ENCODE measurements around the gene NCR3LG1. TPM values are rescaled to one million over a fixed set of nuclear protein-coding genes. Genes with fewer than 3 reads are reported as not detected.

Gene NCR3LG1
- total RNA-seq, 1 donor: 11.7 TPM

DNA sequence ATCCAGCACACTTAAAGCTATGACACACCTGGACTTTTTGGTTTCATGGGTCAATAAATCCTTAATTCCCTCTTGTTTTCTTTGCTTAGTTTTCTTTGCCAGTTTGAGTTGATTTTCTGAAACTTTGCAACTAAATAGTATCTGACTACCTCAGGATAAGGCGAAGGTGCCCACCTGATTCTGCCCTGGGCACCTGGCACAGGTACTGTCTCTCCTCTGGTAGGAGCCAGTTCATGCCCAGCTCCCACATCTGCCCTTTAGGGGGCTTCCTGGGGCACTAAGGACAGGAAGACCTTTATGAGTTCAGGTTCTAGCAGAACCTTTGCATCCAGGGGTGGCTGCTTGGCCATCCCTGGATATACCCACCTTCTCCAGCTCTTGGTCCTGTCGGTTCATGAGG is 56.4 kb downstream of the NCR3LG1 start:
- TF ChIP-seq CTCF (IDR thresholded peaks at IDR 0.05; ENCODE audit: insufficient read depth, low read length): no peak
- DNase-seq (ENCODE audit: low read depth): no peak
- H3K4me3 ChIP-seq (ENCODE audit: low read depth, low read length): no peak overlapping the region

DNA sequence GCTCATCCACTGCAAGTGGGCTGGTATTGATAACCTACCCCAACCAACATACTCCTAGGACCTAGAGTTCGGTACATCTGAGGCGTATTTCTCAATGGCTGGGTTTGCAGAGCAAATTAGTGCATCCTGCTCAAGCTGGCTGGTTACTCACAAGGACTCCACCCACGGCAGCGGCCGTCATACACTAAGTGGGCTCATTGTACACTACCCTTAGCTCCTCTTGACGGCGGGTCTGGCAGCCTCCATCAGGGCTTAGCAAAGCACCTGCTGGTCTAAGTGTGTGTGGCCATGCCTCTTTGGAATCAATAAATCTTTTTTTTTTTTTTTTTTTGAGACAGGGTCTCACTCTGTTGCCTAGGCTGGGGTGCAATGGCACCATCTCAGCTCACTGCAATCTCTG is 57.0 kb downstream of the NCR3LG1 start:
- no peak for DNase-seq (ENCODE audit: low read depth)
- no peak overlapping the region for H3K4me3 ChIP-seq (ENCODE audit: low read depth, low read length)
- TF ChIP-seq CTCF (IDR thresholded peaks at IDR 0.05; ENCODE audit: insufficient read depth, low read length): no peak

DNA sequence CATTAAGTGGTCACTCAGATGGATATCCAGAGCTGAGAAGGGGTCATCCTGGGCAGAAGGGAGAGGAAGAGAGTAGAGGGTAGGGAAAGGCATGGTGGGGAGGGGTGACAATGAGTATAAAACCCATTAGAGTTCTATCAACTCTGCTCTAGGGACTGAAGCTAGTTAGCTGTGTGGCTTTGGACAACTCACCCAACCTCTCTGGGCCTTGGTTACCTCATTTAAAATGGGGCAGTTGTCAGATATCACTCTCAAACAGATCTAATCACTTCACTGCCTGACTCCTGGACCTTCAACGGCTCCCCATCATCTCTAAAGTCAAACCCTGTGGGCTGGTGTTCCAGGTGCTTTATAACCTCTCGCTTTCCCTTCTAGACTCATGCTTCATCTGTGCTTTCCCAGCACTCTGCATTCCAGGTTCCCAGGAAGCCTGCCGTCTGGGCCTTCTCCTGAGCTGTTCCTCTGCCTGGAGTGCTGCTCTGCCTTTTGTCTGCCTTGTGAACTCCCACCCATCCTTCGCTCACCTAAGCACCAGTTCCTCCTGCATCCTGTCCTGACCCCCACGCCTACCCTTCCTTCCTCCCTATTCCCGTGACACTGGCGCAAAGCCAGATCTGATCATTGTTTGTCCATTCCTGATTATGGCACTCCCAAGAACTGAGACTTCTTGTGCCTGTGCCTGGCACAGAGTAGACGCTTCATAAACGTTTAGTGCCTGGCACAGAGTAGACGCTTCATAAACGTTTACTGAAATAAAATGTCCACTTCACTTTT is 59.2 kb downstream of the NCR3LG1 start:
- no peak overlapping the region for H3K4me3 ChIP-seq (ENCODE audit: low read depth, low read length)
- DNase-seq (ENCODE audit: low read depth): no peak
- TF ChIP-seq CTCF (IDR thresholded peaks at IDR 0.05; ENCODE audit: insufficient read depth, low read length): no peak

- no peak for DNase-seq (ENCODE audit: low read depth)
- no peak for TF ChIP-seq CTCF (IDR thresholded peaks at IDR 0.05; ENCODE audit: insufficient read depth, low read length)
- no peak overlapping the region for H3K4me3 ChIP-seq (ENCODE audit: low read depth, low read length)
These were observed 59.8 kb downstream of the NCR3LG1 start for GRCh38 chr11:17411418-17411817.

- H3K4me3 ChIP-seq (ENCODE audit: low read depth, low read length): no peak overlapping the region
- no peak for DNase-seq (ENCODE audit: low read depth)
- TF ChIP-seq CTCF (IDR thresholded peaks at IDR 0.05; ENCODE audit: insufficient read depth, low read length): no peak
These were observed 61.0 kb downstream of the NCR3LG1 start for GRCh38 chr11:17412488-17413180.

- no peak overlapping the region for H3K4me3 ChIP-seq (ENCODE audit: low read depth, low read length)
- no peak for TF ChIP-seq CTCF (IDR thresholded peaks at IDR 0.05; ENCODE audit: insufficient read depth, low read length)
- DNase-seq (ENCODE audit: low read depth): no peak
These were observed 62.1 kb downstream of the NCR3LG1 start for GRCh38 chr11:17413414-17414316.
